HEK293 (cell line): ENCODE results near the gene APOO.

Experiments used
- CTCF ChIA-PET: fragments of 350-600 bp; formaldehyde crosslinking; extraction: SDS; loops from one replicate; lab custom pipeline; 2021; ENCODE audit warnings: antibody characterized with exemption; lab: Yijun Ruan, JAX
- POLR2A ChIA-PET: fragments of 300-600 bp; formaldehyde crosslinking; extraction: SDS; loops from one replicate; lab custom pipeline; 2020; ENCODE audit warnings: antibody characterized with exemption, inconsistent platforms; lab: Yijun Ruan, JAX
- H3K27ac ChIP-seq: fragments of 200-500 bp; sonication (Bioruptor generic); 2 replicates; pipeline ENCODE4 v1.5.1; 2014; ENCODE audit warnings: low read depth, low read length, control low read depth, inconsistent platforms; ENCODE audit errors: extremely low read depth
- H3K36me3 ChIP-seq, 2 experiments: fragments of 200-500 bp in 1 of 2; sonication (Bioruptor generic) in 1 of 2; 1 replicate in 1 of 2; 2 replicates in 1 of 2; pipeline ENCODE4 v1.5.1; 2014 to 2017; ENCODE audit warnings: inconsistent platforms in 2 of 2, low read length in 2 of 2; ENCODE audit not compliant: control insufficient read depth in 2 of 2, insufficient read depth in 1 of 2
- H3K4me1 ChIP-seq: fragments of 200-500 bp; sonication (Bioruptor generic); 2 replicates; pipeline ENCODE4 v1.5.1; 2014; ENCODE audit warnings: mild to moderate bottlenecking, low read length, inconsistent platforms; ENCODE audit not compliant: control insufficient read depth, insufficient read depth
- H3K4me3 ChIP-seq: 2 replicates; pipeline ENCODE4 v1.5.1; 2011; ENCODE audit warnings: low read depth, mild to moderate bottlenecking, control low read depth, low read length, moderate library complexity
- H3K9me3 ChIP-seq: fragments of 200-500 bp; sonication (Bioruptor generic); 2 replicates; pipeline ENCODE4 v1.5.1; 2014; ENCODE audit warnings: low read depth, low read length, inconsistent platforms; ENCODE audit not compliant: control insufficient read depth, insufficient read depth
- BCL6B ChIP-seq: fragments of 450-650 bp; formaldehyde crosslinking; IDR thresholded peaks from 2 replicates; pipeline ENCODE4 v1.5.1; 2017; ENCODE audit warnings: missing biosample characterization, missing genetic modification characterization
- CTCF ChIP-seq: fragments of 450-650 bp; formaldehyde crosslinking; IDR thresholded peaks from 2 replicates; pipeline ENCODE4 v1.5.1; 2016; ENCODE audit warnings: missing biosample characterization, missing genetic modification characterization
- GFI1B ChIP-seq: fragments of 450-650 bp; formaldehyde crosslinking; IDR thresholded peaks from 2 replicates; pipeline ENCODE4 v1.5.1; 2016; ENCODE audit warnings: missing biosample characterization, missing genetic modification characterization
- PRDM10 ChIP-seq: fragments of 450-650 bp; formaldehyde crosslinking; IDR thresholded peaks from 2 replicates; pipeline ENCODE4 v1.5.1; 2016; ENCODE audit warnings: missing biosample characterization, missing genetic modification characterization
- SETDB1 ChIP-seq: IDR thresholded peaks from one replicate; pipeline ENCODE4 v1.6.1; 2017; ENCODE audit warnings: mild to moderate bottlenecking, low read length, moderate library complexity, mixed read lengths; ENCODE audit not compliant: insufficient read length
- ZFP3 ChIP-seq: fragments of 450-650 bp; formaldehyde crosslinking; IDR thresholded peaks from 2 replicates; pipeline ENCODE4 v1.5.1; 2016; ENCODE audit warnings: low read depth, missing biosample characterization, missing genetic modification characterization
- ZNF341 ChIP-seq: fragments of 450-650 bp; formaldehyde crosslinking; IDR thresholded peaks from 2 replicates; pipeline ENCODE4; 2016; ENCODE audit warnings: low read depth, missing biosample characterization, missing genetic modification characterization
- ZNF398 ChIP-seq: fragments of 450-650 bp; formaldehyde crosslinking; IDR thresholded peaks from 2 replicates; pipeline ENCODE4 v1.5.1; 2017; ENCODE audit warnings: missing biosample characterization, missing genetic modification characterization
- ZNF423 ChIP-seq: fragments of 450-650 bp; formaldehyde crosslinking; IDR thresholded peaks from 2 replicates; pipeline ENCODE4 v1.5.1; 2016; ENCODE audit warnings: missing biosample characterization, missing genetic modification characterization
- ZNF654 ChIP-seq: fragments of 450-650 bp; formaldehyde crosslinking; IDR thresholded peaks from 2 replicates; pipeline ENCODE4 v1.5.1; 2016; ENCODE audit warnings: low read depth, missing biosample characterization, missing genetic modification characterization

The APOO gene

GRCh38 chrX:23919706-23920320 lies 12.1 kb upstream of the APOO start:
- Histone ChIP-seq H3K36me3 (no peaks in the 10 kb centered on the region), H3K4me1 (peaks cover 3% of the 10 kb centered on the region; the same call in 1 of the 2 replicates), H3K4me3 (no peak overlapping the region), H3K27ac (no peak overlapping the region), H3K9me3 (no peaks in the 10 kb centered on the region)
- POLR2A ChIA-PET: no interaction called here
- CTCF ChIA-PET: interaction anchor here (0.6 to 0.8 kb wide), 3 partner anchors 17 to 150 kb away, joined by 3 to 4 read pairs (median 4); no protein-coding TSS in a partner anchor
- TF ChIP-seq PRDM10 (tag by site-specific recombination): peak; percentile 51
- peak; percentile 87 for TF ChIP-seq BCL6B (tag by site-specific recombination)
- TF ChIP-seq CTCF: peak; percentile 62
- no peak for TF ChIP-seq ZNF423
- 0 out of 2 replicates have a peak, but pooled peaks have one; percentile 27 for TF ChIP-seq ZFP3
- no peak for TF ChIP-seq GFI1B (tag by site-specific recombination)
- TF ChIP-seq ZNF654 (tag by site-specific recombination): peak; percentile 64
- no peak for TF ChIP-seq ZNF398 (tag by site-specific recombination)

GRCh38 chrX:23919148-23919547 lies 11.4 kb upstream of the APOO start:
- peak; percentile 91 for TF ChIP-seq SETDB1
- no peak for TF ChIP-seq ZNF341 (tag by site-specific recombination)
- Histone ChIP-seq H3K9me3 (no peaks in the 10 kb centered on the region), H3K4me1 (peaks cover 3% of the 10 kb centered on the region; the same call in 1 of the 2 replicates), H3K36me3 (no peaks in the 10 kb centered on the region), H3K4me3 (no peak overlapping the region), H3K27ac (no peak overlapping the region)
- ChIA-PET CTCF (interaction anchor here (0.6 to 0.8 kb wide), 3 partner anchors 16 to 580 kb away, joined by 3 to 4 read pairs (median 3); no protein-coding TSS in a partner anchor), POLR2A (no interaction called here)
